Neural progenitor cell (in vitro differentiated cells): ENCODE measurements around the gene ERC1. TPM values are rescaled to one million over a fixed set of nuclear protein-coding genes. Genes with fewer than 3 reads are reported as not detected.

Source experiments
- DNase-seq: peaks from one replicate; pipeline ENCODE4 v3.0.0-alpha.2; 2016; ENCODE audit warnings: low spot score
- H2AFZ ChIP-seq: fragments of 200-600 bp; sonication (generic); replicated peaks from 2 replicates; pipeline ENCODE4 v1.6.1; 2016; ENCODE audit warnings: antibody characterized with exemption
- H3F3A ChIP-seq: fragments of 200-600 bp; sonication (generic); 2 replicates; pipeline ENCODE4 v1.6.1; 2016; ENCODE audit warnings: antibody characterized with exemption, low read depth
- H3K27ac ChIP-seq: fragments of 200-600 bp; sonication (generic); 2 replicates; pipeline ENCODE4 v1.5.1; 2016; ENCODE audit warnings: mild to moderate bottlenecking
- H3K27me3 ChIP-seq: fragments of 200-600 bp; sonication (generic); 2 replicates; pipeline ENCODE4 v1.6.1; 2016; ENCODE audit warnings: mild to moderate bottlenecking, moderate library complexity
- H3K36me3 ChIP-seq: fragments of 200-600 bp; sonication (generic); 2 replicates; pipeline ENCODE4 v1.5.1; 2016
- H3K4me1 ChIP-seq: fragments of 200-600 bp; sonication (generic); 2 replicates; pipeline ENCODE4 v1.6.1; 2016; ENCODE audit warnings: mixed run types
- H3K4me2 ChIP-seq: fragments of 200-600 bp; sonication (generic); 2 replicates; pipeline ENCODE4 v1.6.1; 2016
- H3K4me3 ChIP-seq: fragments of 200-600 bp; sonication (generic); 2 replicates; pipeline ENCODE4 v1.5.1; 2016
- H3K79me2 ChIP-seq: fragments of 200-600 bp; sonication (generic); 2 replicates; pipeline ENCODE4 v1.6.1; 2016; ENCODE audit warnings: low read depth
- H3K9ac ChIP-seq: fragments of 200-600 bp; sonication (generic); 2 replicates; pipeline ENCODE4 v1.6.1; 2016
- H3K9me3 ChIP-seq: fragments of 200-600 bp; sonication (generic); 2 replicates; pipeline ENCODE4 v1.5.1; 2016; ENCODE audit warnings: low read depth
- H4K20me1 ChIP-seq: fragments of 200-600 bp; sonication (generic); 2 replicates; pipeline ENCODE4 v1.6.1; 2016; ENCODE audit warnings: low read depth
- H3K27ac Mint-ChIP-seq: 3 replicates; pipeline ENCODE4 v1.8.0; 2021; ENCODE audit warnings: mixed read lengths
- H3K27me3 Mint-ChIP-seq: 2 replicates; pipeline ENCODE4 v1.8.0; 2022; ENCODE audit warnings: low read depth, mild to moderate bottlenecking, inconsistent platforms, moderate library complexity, mixed read lengths; ENCODE audit not compliant: insufficient read depth
- H3K36me3 Mint-ChIP-seq: 3 replicates; pipeline ENCODE4 v1.8.0; 2021; ENCODE audit warnings: mixed read lengths
- H3K4me1 Mint-ChIP-seq: 3 replicates; pipeline ENCODE4 v1.8.0; 2021; ENCODE audit warnings: mixed read lengths
- H3K4me3 Mint-ChIP-seq: 3 replicates; pipeline ENCODE4 v1.8.0; 2021; ENCODE audit warnings: mild to moderate bottlenecking, moderate library complexity, mixed read lengths
- H3K9me3 Mint-ChIP-seq: 3 replicates; pipeline ENCODE4 v1.8.0; 2020; ENCODE audit warnings: mixed read lengths
- CTCF ChIP-seq: fragments of 200-600 bp; sonication (generic); IDR thresholded peaks from 2 replicates; pipeline ENCODE4 v1.5.1; 2017; ENCODE audit warnings: antibody characterized with exemption, mild to moderate bottlenecking
- EZH2 ChIP-seq: fragments of 200-600 bp; sonication (generic); IDR thresholded peaks from 2 replicates; pipeline ENCODE4 v1.6.1; 2017; ENCODE audit warnings: antibody characterized with exemption, mild to moderate bottlenecking, moderate library complexity
- EZH2phosphoT487 ChIP-seq: fragments of 200-600 bp; sonication (generic); IDR thresholded peaks from 2 replicates; pipeline ENCODE4 v1.6.1; 2017; ENCODE audit warnings: antibody characterized with exemption
- total RNA-seq: library from RNA; depleted of rRNA; stranded (reverse); fragments of >200 nt; gene quantifications from 2 replicates; pipeline ENCODE4 v1.2.3, GENCODE V29; 2015; ENCODE audit warnings: low replicate concordance

The ERC1 gene
- total RNA-seq, 1 donor from 2014 or later, result 27.5 TPM

GRCh38 chr12:1157046-1157445, 166.0 kb downstream of the ERC1 start:
- no peak overlapping the region for H2AFZ ChIP-seq
- H3K9me3 Mint-ChIP-seq, result no peaks in the 10 kb centered on the region
- peaks cover 10% of the 10 kb centered on the region for H3K36me3 Mint-ChIP-seq
- peaks cover 7% of the 10 kb centered on the region for H3F3A ChIP-seq
- H3K4me2 ChIP-seq, result no peak overlapping the region
- H3K4me3 Mint-ChIP-seq, result no peak overlapping the region
- no peaks in the 10 kb centered on the region for H3K36me3 ChIP-seq
- H3K4me1 Mint-ChIP-seq, result peaks cover 3% of the 10 kb centered on the region
- H3K27ac ChIP-seq, result no peak overlapping the region
- no peak for DNase-seq
- H3K79me2 ChIP-seq, result no peaks in the 10 kb centered on the region
- peaks cover 2% of the 10 kb centered on the region for H3K27me3 Mint-ChIP-seq
- no peaks in the 10 kb centered on the region for H4K20me1 ChIP-seq
- H3K9me3 ChIP-seq, result no peaks in the 10 kb centered on the region
- H3K4me3 ChIP-seq, result no peak overlapping the region
- H3K27ac Mint-ChIP-seq, result no peak overlapping the region
- H3K27me3 ChIP-seq, result no peaks in the 10 kb centered on the region
- TF ChIP-seq CTCF (no peak), EZH2phosphoT487 (no peak), EZH2 (no peak)
- H3K4me1 ChIP-seq, result peaks cover 7% of the 10 kb centered on the region
- H3K9ac ChIP-seq, result no peak overlapping the region

GRCh38 chr12:1161197-1161596, 170.2 kb downstream of the ERC1 start:
- H3K9me3 Mint-ChIP-seq, result peaks cover 6% of the 10 kb centered on the region
- Histone ChIP-seq H2AFZ (no peak overlapping the region), H3K79me2 (no peaks in the 10 kb centered on the region), H3K27ac (no peak overlapping the region), H3K9ac (no peak overlapping the region), H3F3A (peaks cover 14% of the 10 kb centered on the region), H3K4me2 (no peak overlapping the region), H3K4me3 (no peak overlapping the region), H3K27me3 (no peaks in the 10 kb centered on the region), H3K36me3 (no peaks in the 10 kb centered on the region), H4K20me1 (no peaks in the 10 kb centered on the region), H3K4me1 (peaks cover 19% of the 10 kb centered on the region), H3K9me3 (no peaks in the 10 kb centered on the region)
- H3K4me1 Mint-ChIP-seq, result peaks cover 13% of the 10 kb centered on the region
- no peak overlapping the region for H3K4me3 Mint-ChIP-seq
- DNase-seq, result no peak
- no peak overlapping the region for H3K27ac Mint-ChIP-seq
- TF ChIP-seq CTCF, result no peak
- no peak for TF ChIP-seq EZH2phosphoT487
- TF ChIP-seq EZH2, result no peak
- no peaks in the 10 kb centered on the region for H3K27me3 Mint-ChIP-seq
- peaks cover 18% of the 10 kb centered on the region for H3K36me3 Mint-ChIP-seq

GRCh38 chr12:1162081-1162760, 171.2 kb downstream of the ERC1 start:
- H3K9me3 ChIP-seq, result no peaks in the 10 kb centered on the region
- no peaks in the 10 kb centered on the region for H3K79me2 ChIP-seq
- Mint-ChIP-seq H3K36me3 (peaks cover 22% of the 10 kb centered on the region), H3K4me3 (peak overlapping the region; percentile 2), H3K9me3 (peaks cover 11% of the 10 kb centered on the region), H3K27me3 (no peaks in the 10 kb centered on the region), H3K27ac (peak overlapping the region; percentile 18), H3K4me1 (peaks cover 13% of the 10 kb centered on the region)
- H3K4me1 ChIP-seq, result peaks cover 19% of the 10 kb centered on the region
- H3K27ac ChIP-seq, result peak overlapping the region; percentile 42
- H3F3A ChIP-seq, result peaks cover 14% of the 10 kb centered on the region
- peak overlapping the region; percentile 1 for H3K4me3 ChIP-seq
- TF ChIP-seq EZH2phosphoT487, result peak; percentile 63
- no peak for TF ChIP-seq EZH2
- no peak overlapping the region for H3K9ac ChIP-seq
- H4K20me1 ChIP-seq, result no peaks in the 10 kb centered on the region
- H2AFZ ChIP-seq, result no peak overlapping the region
- no peaks in the 10 kb centered on the region for H3K27me3 ChIP-seq
- peak; percentile 69 for DNase-seq
- no peaks in the 10 kb centered on the region for H3K36me3 ChIP-seq
- H3K4me2 ChIP-seq, result peak overlapping the region; percentile 40

- no peak overlapping the region for H3K4me3 ChIP-seq
- no peak overlapping the region for H2AFZ ChIP-seq
- H3K9me3 ChIP-seq, result no peaks in the 10 kb centered on the region
- Mint-ChIP-seq H3K4me3 (no peak overlapping the region), H3K4me1 (peaks cover 23% of the 10 kb centered on the region), H3K27me3 (peaks cover 2% of the 10 kb centered on the region), H3K27ac (no peak overlapping the region), H3K36me3 (peaks cover 20% of the 10 kb centered on the region), H3K9me3 (peaks cover 11% of the 10 kb centered on the region)
- no peak overlapping the region for H3K4me2 ChIP-seq
- no peak for DNase-seq
- H3K27ac ChIP-seq, result no peak overlapping the region
- H3K9ac ChIP-seq, result no peak overlapping the region
- H3K36me3 ChIP-seq, result no peaks in the 10 kb centered on the region
- no peaks in the 10 kb centered on the region for H3K27me3 ChIP-seq
- peaks cover 5% of the 10 kb centered on the region for H4K20me1 ChIP-seq
- H3K4me1 ChIP-seq, result peaks cover 23% of the 10 kb centered on the region
- no peaks in the 10 kb centered on the region for H3K79me2 ChIP-seq
- peaks cover 10% of the 10 kb centered on the region for H3F3A ChIP-seq
- TF ChIP-seq EZH2, result no peak
- TF ChIP-seq CTCF, result no peak
These were observed 176.8 kb downstream of the ERC1 start for GRCh38 chr12:1167784-1168183.
